ENCODE measurements around the gene PLEKHG1. TPM values are rescaled to one million over a fixed set of nuclear protein-coding genes. Genes with fewer than 3 reads are reported as not detected.

PLEKHG1 gene
- total and polyA plus RNA-seq, 2 experiments from 2014 or later: 0.89 to 2.5 TPM

DNA sequence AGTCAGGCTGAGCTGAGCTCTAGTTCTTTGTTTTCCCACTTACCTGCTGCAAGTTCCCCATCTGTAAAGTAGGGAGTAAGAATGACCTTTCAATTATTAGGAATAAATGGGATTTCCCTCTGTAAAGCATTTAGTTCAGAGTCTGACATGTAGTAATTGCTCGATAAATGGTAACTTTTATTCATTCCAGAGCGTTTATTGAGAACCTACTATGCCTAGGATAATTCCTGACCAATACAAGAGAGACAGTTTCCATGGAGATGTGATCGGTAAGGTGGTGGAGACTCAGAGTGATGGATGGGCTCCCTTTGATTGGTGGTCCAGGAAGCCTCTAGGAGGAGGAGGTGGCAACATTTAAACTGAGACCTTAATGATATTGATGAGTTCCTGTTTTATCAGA, 5.6 kb downstream of the PLEKHG1 start:
- Mint-ChIP-seq H3K4me1 (peaks cover 15% of the 10 kb centered on the region; the same call in 2 of the 3 replicates), H3K27me3 (ENCODE audit: insufficient read depth, low read depth, poor library complexity) (peaks cover 23% of the 10 kb centered on the region), H3K27ac (no peak overlapping the region), H3K9me3 (no peaks in the 10 kb centered on the region; the same call in 2 of the 3 replicates), H3K4me3 (no peak overlapping the region), H3K36me3 (ENCODE audit: low read depth) (no peaks in the 10 kb centered on the region)
- Histone ChIP-seq H3K4me1 (ENCODE audit: insufficient read depth) (peaks cover 7% of the 10 kb centered on the region; the same call in 1 of the 2 replicates), H2AFZ (no peak overlapping the region), H3F3A (replicated peaks; ENCODE audit: low read depth) (no peaks in the 10 kb centered on the region), H3K9me2 (ENCODE audit: insufficient read depth) (no peaks in the 10 kb centered on the region), H3K4me3 (no peak overlapping the region), H3K27me3 (ENCODE audit: insufficient read depth) (peaks cover 28% of the 10 kb centered on the region), H3K27ac (ENCODE audit: low read depth) (no peak overlapping the region), H4K20me1 (replicated peaks; ENCODE audit: insufficient read depth) (no peaks in the 10 kb centered on the region), H3K4me2 (no peak overlapping the region), H3K36me3 (ENCODE audit: insufficient read depth) (no peaks in the 10 kb centered on the region), H3K79me2 (replicated peaks; ENCODE audit: insufficient read depth) (no peaks in the 10 kb centered on the region)
- ATAC-seq: no peak
- DNase-seq (ENCODE audit: low spot score): no peak
- TF ChIP-seq EZH2phosphoT487 (IDR thresholded peaks at IDR 0.05; ENCODE audit: unreplicated experiment) (no peak), NANOG (IDR thresholded peaks at IDR 0.05; ENCODE audit: borderline replicate concordance) (no peak), REST (IDR thresholded peaks at IDR 0.05; ENCODE audit: unreplicated experiment) (no peak), JUNB (IDR thresholded peaks at IDR 0.05; ENCODE audit: unreplicated experiment) (no peak), ZNF331 (CRISPR knock-in tag; IDR thresholded peaks at IDR 0.05; ENCODE audit: low read depth) (no peak), EZH2 (IDR thresholded peaks at IDR 0.05; ENCODE audit: low read depth, unreplicated experiment) (no peak), STAT1 (IDR thresholded peaks at IDR 0.05; ENCODE audit: unreplicated experiment) (no peak), CREB1 (CRISPR knock-in tag; IDR thresholded peaks at IDR 0.05; ENCODE audit: low read depth) (no peak)
- TF ChIP-seq, protein P1, sequence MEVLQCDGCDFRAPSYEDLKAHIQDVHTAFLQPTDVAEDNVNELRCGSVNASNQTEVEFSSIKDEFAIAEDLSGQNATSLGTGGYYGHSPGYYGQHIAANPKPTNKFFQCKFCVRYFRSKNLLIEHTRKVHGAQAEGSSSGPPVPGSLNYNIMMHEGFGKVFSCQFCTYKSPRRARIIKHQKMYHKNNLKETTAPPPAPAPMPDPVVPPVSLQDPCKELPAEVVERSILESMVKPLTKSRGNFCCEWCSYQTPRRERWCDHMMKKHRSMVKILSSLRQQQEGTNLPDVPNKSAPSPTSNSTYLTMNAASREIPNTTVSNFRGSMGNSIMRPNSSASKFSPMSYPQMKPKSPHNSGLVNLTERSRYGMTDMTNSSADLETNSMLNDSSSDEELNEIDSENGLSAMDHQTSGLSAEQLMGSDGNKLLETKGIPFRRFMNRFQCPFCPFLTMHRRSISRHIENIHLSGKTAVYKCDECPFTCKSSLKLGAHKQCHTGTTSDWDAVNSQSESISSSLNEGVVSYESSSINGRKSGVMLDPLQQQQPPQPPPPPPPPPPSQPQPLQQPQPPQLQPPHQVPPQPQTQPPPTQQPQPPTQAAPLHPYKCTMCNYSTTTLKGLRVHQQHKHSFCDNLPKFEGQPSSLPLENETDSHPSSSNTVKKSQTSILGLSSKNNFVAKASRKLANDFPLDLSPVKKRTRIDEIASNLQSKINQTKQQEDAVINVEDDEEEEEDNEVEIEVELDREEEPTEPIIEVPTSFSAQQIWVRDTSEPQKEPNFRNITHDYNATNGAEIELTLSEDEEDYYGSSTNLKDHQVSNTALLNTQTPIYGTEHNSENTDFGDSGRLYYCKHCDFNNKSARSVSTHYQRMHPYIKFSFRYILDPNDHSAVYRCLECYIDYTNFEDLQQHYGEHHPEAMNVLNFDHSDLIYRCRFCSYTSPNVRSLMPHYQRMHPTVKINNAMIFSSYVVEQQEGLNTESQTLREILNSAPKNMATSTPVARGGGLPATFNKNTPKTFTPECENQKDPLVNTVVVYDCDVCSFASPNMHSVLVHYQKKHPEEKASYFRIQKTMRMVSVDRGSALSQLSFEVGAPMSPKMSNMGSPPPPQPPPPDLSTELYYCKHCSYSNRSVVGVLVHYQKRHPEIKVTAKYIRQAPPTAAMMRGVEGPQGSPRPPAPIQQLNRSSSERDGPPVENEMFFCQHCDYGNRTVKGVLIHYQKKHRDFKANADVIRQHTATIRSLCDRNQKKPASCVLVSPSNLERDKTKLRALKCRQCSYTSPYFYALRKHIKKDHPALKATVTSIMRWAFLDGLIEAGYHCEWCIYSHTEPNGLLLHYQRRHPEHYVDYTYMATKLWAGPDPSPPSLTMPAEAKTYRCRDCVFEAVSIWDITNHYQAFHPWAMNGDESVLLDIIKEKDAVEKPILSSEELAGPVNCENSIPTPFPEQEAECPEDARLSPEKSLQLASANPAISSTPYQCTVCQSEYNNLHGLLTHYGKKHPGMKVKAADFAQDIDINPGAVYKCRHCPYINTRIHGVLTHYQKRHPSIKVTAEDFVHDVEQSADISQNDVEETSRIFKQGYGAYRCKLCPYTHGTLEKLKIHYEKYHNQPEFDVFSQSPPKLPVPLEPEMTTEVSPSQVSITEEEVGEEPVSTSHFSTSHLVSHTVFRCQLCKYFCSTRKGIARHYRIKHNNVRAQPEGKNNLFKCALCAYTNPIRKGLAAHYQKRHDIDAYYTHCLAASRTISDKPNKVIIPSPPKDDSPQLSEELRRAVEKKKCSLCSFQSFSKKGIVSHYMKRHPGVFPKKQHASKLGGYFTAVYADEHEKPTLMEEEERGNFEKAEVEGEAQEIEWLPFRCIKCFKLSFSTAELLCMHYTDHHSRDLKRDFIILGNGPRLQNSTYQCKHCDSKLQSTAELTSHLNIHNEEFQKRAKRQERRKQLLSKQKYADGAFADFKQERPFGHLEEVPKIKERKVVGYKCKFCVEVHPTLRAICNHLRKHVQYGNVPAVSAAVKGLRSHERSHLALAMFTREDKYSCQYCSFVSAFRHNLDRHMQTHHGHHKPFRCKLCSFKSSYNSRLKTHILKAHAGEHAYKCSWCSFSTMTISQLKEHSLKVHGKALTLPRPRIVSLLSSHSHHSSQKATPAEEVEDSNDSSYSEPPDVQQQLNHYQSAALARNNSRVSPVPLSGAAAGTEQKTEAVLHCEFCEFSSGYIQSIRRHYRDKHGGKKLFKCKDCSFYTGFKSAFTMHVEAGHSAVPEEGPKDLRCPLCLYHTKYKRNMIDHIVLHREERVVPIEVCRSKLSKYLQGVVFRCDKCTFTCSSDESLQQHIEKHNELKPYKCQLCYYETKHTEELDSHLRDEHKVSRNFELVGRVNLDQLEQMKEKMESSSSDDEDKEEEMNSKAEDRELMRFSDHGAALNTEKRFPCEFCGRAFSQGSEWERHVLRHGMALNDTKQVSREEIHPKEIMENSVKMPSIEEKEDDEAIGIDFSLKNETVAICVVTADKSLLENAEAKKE (CRISPR knock-in tag; IDR thresholded peaks at IDR 0.05): no peak
- TF ChIP-seq, protein P2, sequence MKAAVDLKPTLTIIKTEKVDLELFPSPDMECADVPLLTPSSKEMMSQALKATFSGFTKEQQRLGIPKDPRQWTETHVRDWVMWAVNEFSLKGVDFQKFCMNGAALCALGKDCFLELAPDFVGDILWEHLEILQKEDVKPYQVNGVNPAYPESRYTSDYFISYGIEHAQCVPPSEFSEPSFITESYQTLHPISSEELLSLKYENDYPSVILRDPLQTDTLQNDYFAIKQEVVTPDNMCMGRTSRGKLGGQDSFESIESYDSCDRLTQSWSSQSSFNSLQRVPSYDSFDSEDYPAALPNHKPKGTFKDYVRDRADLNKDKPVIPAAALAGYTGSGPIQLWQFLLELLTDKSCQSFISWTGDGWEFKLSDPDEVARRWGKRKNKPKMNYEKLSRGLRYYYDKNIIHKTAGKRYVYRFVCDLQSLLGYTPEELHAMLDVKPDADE (IDR thresholded peaks at IDR 0.05): no peak
